WI38 (cell line): ENCODE results near the gene VPS37B.

Experiments
- H3K4me3 ChIP-seq: 2 replicates; pipeline ENCODE4 v1.5.1; 2011; ENCODE audit warnings: low read depth, mild to moderate bottlenecking, control low read depth, low read length
- CTCF ChIP-seq: IDR thresholded peaks from 2 replicates; pipeline ENCODE4 v1.5.1; 2012; ENCODE audit warnings: low read depth, mild to moderate bottlenecking, control low read depth, low read length

VPS37B gene

GRCh38 chr12:122867691-122868461 is 28.0 kb downstream of the VPS37B start:
- no peak for TF ChIP-seq CTCF
- H3K4me3 ChIP-seq, result no peak overlapping the region

DNA sequence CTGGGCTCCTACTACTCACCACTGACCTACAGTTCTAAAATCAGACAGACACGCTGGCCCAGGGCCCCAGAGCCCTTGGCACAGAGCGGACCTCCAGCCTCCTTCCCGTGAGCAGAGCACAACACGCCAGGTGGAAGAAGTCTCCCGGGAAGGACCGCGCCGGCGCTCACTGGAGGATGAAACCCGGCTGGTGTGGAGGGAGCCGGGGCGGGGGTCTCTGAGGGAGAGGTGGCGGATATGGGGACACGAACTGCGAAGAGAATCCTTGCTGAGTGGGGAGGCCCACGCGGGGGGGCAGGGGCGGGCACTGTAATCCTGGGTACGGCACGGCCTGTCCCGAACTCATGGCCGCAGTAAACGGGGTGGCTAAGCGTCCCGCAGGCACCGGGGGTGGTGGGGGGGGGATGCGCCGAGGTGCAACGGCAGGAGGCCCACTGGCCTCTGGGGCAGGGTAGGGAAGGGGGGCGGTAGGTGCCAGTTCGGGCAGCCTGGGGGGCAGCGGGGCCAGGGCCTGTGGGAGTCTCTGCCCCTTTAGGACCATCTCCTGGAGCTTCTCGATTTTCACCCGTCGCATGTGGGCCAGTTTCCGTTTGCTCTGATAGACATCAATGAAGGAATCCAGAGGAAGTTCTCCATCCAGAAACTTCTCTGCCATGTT is 28.8 kb downstream of the VPS37B start:
- H3K4me3 ChIP-seq, result no peak overlapping the region
- no peak for TF ChIP-seq CTCF

DNA sequence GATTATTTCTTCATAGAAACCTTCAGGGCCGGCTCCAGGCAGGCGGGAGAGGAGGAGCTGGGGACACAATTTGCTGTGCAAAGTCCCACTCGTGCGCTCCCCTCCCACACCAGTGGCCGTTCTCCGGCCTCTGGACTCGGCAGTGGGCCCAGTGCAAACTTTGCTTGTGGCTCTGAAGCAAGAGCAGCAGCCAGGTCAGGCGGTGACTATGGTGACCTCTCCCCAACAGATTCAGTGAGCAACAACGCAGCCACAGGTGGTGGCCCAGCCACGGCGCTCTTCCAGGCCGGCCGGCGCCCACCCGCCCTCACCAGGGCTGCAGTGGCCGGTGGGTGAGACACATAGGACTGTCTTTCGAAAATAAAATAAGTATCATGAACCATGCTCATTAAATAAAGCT is 29.5 kb downstream of the VPS37B start:
- no peak for TF ChIP-seq CTCF
- H3K4me3 ChIP-seq, result no peak overlapping the region

- 0 out of 2 replicates have a peak, but pooled peaks have one; percentile 23 for TF ChIP-seq CTCF
- no peak overlapping the region for H3K4me3 ChIP-seq
These were observed 30.4 kb downstream of the VPS37B start for GRCh38 chr12:122865268-122866231.

GRCh38 chr12:122864894-122865253 is 31.1 kb downstream of the VPS37B start:
- H3K4me3 ChIP-seq, result no peak overlapping the region
- TF ChIP-seq CTCF, result no peak

GRCh38 chr12:122862872-122863701 is 32.8 kb downstream of the VPS37B start:
- TF ChIP-seq CTCF, result no peak
- H3K4me3 ChIP-seq, result no peak overlapping the region
